NCI-H2107 (cell line): ENCODE results near the gene TXNDC16.
"Not testable (repeated sequence)": the region's sequence is repeated elsewhere in the genome, so short reads cannot be mapped to it uniquely, and the experiment has no call there.

Experiments
- DNase-seq: peaks from one replicate; lab custom pipeline; 2025; lab: John Stamatoyannopoulos, UW

TXNDC16 gene

DNA sequence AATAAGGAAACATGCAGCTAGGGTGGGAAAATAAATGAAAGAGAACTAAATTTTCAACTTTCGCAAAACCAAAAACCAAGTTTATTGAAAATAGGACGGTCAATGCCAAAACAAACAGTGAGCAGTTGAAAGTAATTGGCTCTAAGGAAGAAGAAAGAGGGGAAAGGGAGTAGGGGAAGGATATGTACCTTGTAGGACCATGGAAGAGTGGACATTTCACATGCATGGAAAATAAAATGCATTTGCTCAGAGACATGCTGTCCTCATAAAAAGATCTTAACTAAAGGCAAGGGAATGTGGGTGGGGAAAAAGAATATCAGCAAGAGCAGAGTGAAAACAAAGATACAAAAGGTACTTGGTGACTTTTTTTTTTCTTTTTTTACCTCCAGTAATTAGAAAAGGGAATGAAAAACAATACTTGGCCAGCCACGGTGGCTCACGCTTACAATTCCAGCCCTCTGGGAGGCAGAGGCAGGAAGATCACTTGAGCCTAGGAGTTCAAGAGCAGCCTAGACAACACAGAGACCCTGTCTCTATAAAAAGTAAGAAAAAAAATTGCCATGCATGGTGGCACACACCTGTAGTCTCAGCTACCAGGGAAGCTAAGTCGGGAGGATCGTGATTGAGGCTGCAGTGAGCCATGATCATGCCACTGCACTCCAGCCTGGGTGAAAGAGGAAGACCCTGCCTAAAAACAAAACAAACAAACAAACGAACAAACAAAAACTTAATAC is 6.6 kb downstream of the TXNDC16 start:
- DNase-seq: no peak

GRCh38 chr14:52538623-52539022 is 13.7 kb downstream of the TXNDC16 start:
- no peak for DNase-seq

- no peak for DNase-seq
Measured at GRCh38 chr14:52536269-52536668, 16.0 kb downstream of the TXNDC16 start.

DNA sequence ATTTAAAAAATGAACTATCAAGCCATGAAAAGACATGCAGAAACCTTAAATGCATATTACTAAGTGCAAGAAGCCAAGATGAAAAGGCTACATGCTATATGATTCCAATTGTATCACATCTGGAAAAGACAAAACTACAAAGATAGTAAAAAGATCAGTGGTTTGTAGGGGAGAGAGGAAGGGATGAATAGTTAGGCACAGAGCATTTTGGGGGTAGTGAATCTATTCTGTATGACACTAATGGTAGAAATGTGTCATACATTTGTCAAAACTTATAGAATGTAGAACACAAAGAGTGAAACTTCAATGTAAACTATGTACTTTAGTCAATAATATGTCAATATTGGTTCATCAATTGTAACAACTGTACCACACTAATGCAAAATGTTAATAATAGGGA is 20.8 kb downstream of the TXNDC16 start:
- no peak for DNase-seq

DNA sequence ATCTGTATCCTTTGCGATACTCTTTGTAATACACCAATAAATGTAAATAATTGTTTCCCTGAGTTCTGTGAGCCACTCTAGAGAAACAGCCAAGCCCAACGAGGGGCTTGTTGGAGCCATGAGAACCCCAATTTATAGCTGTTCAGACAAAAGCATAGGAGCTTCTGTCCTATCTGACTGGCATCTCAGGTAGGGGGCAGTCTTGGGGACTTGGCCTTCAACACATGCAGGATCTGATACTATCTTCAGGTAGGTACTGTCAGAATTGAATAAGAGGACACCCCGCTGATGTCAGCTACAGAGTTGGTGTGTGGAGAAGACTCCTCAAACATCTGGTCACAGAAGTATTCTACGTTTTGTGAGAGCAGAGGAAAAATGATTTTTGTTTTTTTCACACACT is 25.3 kb downstream of the TXNDC16 start:
- DNase-seq: no peak

GRCh38 chr14:52522581-52523345 is 29.5 kb downstream of the TXNDC16 start:
- no peak for DNase-seq

DNA sequence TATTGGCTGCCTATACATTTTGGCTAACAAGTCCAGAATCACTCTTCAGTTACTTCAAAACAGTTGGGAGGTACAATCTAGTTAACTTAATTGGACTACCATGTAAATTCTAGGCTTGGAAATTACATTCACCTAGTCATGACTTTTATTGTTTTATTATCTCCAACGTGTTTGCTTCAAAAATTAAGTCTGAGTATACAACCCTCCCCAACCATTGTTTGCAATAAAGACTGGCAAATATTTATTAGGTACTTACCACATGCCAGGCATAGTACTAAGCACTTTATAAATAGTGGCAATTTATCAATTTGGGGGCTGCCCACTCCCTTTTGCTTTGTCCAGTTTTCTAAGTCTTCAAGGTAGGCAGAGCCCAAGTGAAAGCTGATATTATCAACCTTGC is 30.3 kb downstream of the TXNDC16 start:
- no peak for DNase-seq

GRCh38 chr14:52514046-52514811 is 38.1 kb downstream of the TXNDC16 start:
- DNase-seq: no peak

DNA sequence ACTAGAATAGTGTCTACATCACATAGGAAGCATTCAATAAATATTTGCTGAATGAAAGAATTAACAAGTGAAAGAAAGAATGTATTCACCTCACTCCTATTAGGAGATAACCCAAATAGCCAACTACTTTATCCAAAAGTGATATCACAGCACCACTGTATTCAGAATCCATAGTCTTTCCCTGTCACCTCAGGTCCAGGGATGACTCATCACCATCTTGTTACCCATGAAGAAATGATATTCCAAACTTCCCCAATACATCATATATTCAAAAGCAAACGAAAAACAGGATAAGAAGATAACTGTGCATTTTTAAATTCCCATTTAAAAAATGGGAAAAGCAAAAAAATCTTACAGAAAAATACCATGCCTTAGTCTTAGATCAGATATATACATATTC is 39.1 kb downstream of the TXNDC16 start:
- no peak for DNase-seq

DNA sequence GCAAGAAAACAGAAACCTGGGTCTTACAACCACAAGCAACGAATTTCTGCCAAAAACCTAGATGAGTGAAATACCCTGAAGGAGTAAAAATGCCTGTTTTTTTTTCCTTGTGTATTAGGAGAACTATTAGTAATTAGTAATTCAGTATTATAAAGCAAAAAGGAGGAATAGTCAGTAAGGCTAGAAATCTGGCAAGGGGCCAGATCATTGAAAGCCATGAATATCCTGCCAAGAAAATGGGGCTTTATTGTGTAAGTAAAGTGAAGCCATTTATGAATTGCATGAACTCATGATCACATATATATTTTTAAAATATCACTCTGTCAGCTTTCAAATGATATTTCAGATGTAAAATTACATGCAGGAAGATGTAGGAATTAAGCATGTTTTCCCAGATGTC is 57.9 kb downstream of the TXNDC16 start:
- DNase-seq: no peak

GRCh38 chr14:52485350-52485960 is 66.8 kb downstream of the TXNDC16 start:
- DNase-seq: no peak

GRCh38 chr14:52481864-52482263 is 70.4 kb downstream of the TXNDC16 start:
- DNase-seq: no peak

DNA sequence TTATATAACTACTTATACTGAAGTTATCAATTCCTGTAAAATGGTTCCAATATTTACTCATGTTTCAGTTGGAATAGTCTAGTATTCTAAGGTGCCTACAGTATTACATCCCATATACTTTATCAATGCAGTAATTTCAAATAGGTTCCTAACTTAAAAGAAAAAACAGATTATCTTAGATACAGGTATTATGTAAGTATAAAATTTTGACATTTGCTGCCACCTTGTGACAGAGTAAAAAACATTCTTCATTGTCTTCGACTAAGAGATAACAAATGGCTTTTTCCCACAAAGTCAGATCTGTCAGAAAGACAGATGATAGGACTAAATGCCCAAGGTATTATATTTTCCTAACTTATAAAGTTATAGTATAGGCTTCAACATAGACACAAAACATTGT is 78.7 kb downstream of the TXNDC16 start:
- no peak for DNase-seq

DNA sequence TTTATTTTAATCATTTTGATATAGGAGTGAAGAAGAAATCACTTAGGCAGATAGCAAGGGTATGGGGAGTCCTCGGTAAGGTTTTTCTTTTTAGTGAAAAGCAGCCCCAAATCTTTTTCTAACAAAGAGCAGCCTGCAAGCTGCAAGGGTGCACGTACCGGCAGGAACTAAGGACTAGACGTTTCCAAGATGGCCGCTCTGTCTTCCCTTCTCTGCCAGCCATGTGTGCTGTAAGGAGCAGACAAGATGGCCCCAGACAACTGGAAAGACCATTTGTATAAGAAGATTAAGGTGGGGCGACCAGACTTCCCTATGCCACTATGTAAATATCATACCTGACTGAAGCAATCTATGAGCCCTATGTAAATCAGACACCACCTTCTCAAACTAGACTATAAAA is 79.6 kb downstream of the TXNDC16 start:
- no peak for DNase-seq

DNA sequence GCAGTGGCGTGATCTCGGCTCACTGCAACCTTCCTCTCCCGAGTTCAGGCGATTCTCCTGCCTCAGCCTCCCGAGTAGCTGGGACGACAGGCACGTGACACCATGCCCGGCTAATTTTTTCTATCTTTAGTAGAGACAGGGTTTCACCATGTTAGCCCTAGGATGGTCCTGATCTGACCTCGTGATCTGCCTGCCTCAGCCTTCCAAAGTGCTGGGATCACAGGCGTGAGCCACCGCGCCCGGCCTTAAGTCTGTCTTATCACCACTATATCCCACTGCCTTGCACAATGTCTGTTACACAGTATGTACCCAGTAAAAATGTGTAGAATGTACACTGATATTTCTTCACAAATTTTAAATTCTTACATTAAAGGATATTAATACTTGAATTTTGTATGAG is 80.1 kb downstream of the TXNDC16 start:
- DNase-seq: not testable (repeated sequence)

- DNase-seq: no peak
Measured at GRCh38 chr14:52467515-52468266, 84.6 kb downstream of the TXNDC16 start.

GRCh38 chr14:52464175-52464574 is 88.1 kb downstream of the TXNDC16 start:
- no peak for DNase-seq

- no peak for DNase-seq
Measured at GRCh38 chr14:52463375-52463774, 88.9 kb downstream of the TXNDC16 start.

DNA sequence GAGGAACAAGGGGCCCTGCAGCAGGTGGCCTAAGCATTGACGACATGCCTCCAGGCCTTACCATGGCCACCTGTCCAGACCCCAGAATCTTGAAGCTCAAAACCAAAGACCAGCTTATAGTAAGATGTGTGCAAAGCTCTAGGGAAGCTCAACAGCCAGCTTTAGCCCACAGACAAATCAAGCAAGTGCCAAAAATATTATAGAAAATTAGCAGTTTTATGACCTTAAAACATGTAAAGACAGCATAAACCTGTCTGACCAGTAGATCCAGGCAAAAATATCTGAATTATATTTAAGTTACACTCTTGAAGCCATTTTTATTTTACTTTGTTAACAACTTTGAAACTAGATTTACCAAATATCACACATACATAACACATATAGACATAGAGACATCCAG is 90.6 kb downstream of the TXNDC16 start:
- DNase-seq: no peak

DNA sequence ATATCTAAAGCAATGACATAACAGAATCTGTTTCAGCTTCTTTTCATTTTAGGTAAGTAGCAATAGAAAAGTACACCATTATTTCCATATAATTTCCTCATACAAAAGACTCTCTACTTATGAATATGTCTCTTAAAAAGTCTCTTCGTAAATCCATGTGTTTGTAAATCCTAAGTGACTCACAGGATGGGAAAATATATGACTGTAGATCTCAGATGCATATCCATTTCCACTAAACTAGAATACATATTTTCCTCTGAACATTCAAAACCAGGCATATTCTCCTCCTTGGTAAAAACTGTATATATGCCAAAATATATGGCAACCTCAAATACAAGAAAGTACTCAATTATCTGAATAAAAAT is 93.6 kb downstream of the TXNDC16 start:
- DNase-seq: no peak

DNA sequence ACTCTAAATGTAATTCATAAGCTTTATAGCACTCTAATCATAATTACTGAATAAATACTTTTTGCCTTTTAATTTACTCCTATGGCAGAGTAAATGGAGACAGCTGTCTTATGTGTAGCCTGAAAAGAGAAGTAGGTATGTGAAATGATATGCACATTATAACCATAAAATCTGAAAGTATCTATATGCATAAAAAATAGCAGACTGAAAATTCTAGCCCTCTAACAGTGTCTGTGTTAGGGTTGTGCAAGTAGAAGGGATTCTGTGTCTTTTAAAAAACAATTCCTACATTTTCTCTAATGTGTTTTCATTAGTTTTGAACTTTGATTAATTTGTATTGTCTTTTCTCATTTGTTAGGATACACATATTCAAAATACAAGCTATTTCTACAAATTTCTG is 94.9 kb downstream of the TXNDC16 start:
- no peak for DNase-seq
